IPS DF 6.9 (cell line): ENCODE data around the gene CFAP410.

ENCODE experiments used
- DNase-seq: peaks from one replicate; pipeline ENCODE4 v3.0.0-alpha.2; 2013; ENCODE audit warnings: low read depth, low spot score
- H3K27ac ChIP-seq: one replicate; pipeline ENCODE4 v1.5.1; 2013; ENCODE audit warnings: low read length, control low read depth
- H3K27me3 ChIP-seq: 2 replicates; pipeline ENCODE4 v1.6.1; 2013; ENCODE audit warnings: mild to moderate bottlenecking, low read length; ENCODE audit not compliant: control insufficient read depth, insufficient read depth
- H3K36me3 ChIP-seq: 2 replicates; pipeline ENCODE4 v1.6.1; 2013; ENCODE audit warnings: low read length; ENCODE audit not compliant: control insufficient read depth, insufficient read depth
- H3K4me1 ChIP-seq: 2 replicates; pipeline ENCODE4 v1.6.1; 2013; ENCODE audit warnings: low read length; ENCODE audit not compliant: control insufficient read depth, insufficient read depth
- H3K4me3 ChIP-seq: 2 replicates; pipeline ENCODE4 v1.5.1; 2013; ENCODE audit warnings: mild to moderate bottlenecking, low read length
- H3K9me3 ChIP-seq: 2 replicates; pipeline ENCODE4 v1.6.1; 2013; ENCODE audit warnings: low read length, inconsistent platforms; ENCODE audit not compliant: control insufficient read depth, insufficient read depth
- WGBS: extraction: QIAGEN DNeasy Blood & Tissue Kit; methylation state at CpG from one replicate; pipeline ENCODE4 v1.1.7; 2013; ENCODE audit warnings: mixed read lengths, missing lambda C conversion rate; ENCODE audit not compliant: insufficient read length, insufficient coverage; 5-methylcytosine and 5-hydroxymethylcytosine counted together

The CFAP410 gene

GRCh38 chr21:44359396-44359795, 20.2 kb upstream of the CFAP410 start:
- H3K27ac ChIP-seq, result no peak overlapping the region
- H3K36me3 ChIP-seq, result no peaks in the 10 kb centered on the region
- no peaks in the 10 kb centered on the region for H3K4me1 ChIP-seq
- no peak overlapping the region for H3K4me3 ChIP-seq
- WGBS, result no CpG with 5 or more reads among the region's 8 CpGs
- H3K9me3 ChIP-seq, result no peaks in the 10 kb centered on the region
- no peaks in the 10 kb centered on the region for H3K27me3 ChIP-seq
- DNase-seq, result no peak

GRCh38 chr21:44357064-44357837, 18.1 kb upstream of the CFAP410 start:
- WGBS, result no CpG with 5 or more reads among the region's 21 CpGs
- DNase-seq, result no peak
- Histone ChIP-seq H3K27me3 (no peaks in the 10 kb centered on the region), H3K27ac (no peak overlapping the region), H3K4me1 (no peaks in the 10 kb centered on the region), H3K36me3 (no peaks in the 10 kb centered on the region), H3K9me3 (no peaks in the 10 kb centered on the region), H3K4me3 (no peak overlapping the region)

GRCh38 chr21:44356636-44357035, 17.4 kb upstream of the CFAP410 start:
- H3K27me3 ChIP-seq, result no peaks in the 10 kb centered on the region
- no peaks in the 10 kb centered on the region for H3K36me3 ChIP-seq
- H3K4me1 ChIP-seq, result no peaks in the 10 kb centered on the region
- WGBS, result no CpG with 5 or more reads among the region's 6 CpGs
- no peaks in the 10 kb centered on the region for H3K9me3 ChIP-seq
- no peak overlapping the region for H3K27ac ChIP-seq
- H3K4me3 ChIP-seq, result no peak overlapping the region
- no peak for DNase-seq

DNA sequence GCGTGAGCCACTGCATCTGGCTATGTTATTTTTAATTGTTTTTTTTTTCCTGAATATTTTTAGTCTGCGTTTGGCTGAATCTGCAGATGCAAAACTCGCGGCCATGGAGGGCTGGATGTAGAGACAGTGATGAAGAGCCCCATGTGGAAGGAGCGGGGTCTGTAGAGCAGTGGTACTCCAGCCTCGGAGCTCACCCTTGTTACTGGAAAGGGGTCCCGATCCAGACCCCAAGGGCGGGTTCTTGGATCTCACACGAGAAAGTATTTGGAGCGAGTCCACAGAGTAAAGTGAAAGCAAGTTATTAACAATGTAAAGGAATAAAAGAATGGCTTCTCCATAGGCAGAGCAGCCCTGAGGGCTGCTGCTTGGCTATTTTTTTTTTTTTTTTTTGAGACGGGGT, 17.0 kb upstream of the CFAP410 start:
- H3K36me3 ChIP-seq, result no peaks in the 10 kb centered on the region
- H3K9me3 ChIP-seq, result no peaks in the 10 kb centered on the region
- no peak overlapping the region for H3K27ac ChIP-seq
- no peaks in the 10 kb centered on the region for H3K4me1 ChIP-seq
- H3K4me3 ChIP-seq, result no peak overlapping the region
- no CpG with 5 or more reads among the region's 11 CpGs for WGBS
- DNase-seq, result no peak
- H3K27me3 ChIP-seq, result no peaks in the 10 kb centered on the region; the same call in 1 of the 2 replicates

GRCh38 chr21:44354775-44355771, 15.9 kb upstream of the CFAP410 start:
- no CpG with 5 or more reads among the region's 24 CpGs for WGBS
- DNase-seq, result no peak
- Histone ChIP-seq H3K36me3 (no peaks in the 10 kb centered on the region), H3K9me3 (no peaks in the 10 kb centered on the region), H3K4me3 (no peak overlapping the region), H3K4me1 (no peaks in the 10 kb centered on the region), H3K27ac (no peak overlapping the region), H3K27me3 (peaks cover 1% of the 10 kb centered on the region; the same call in 1 of the 2 replicates)

DNA sequence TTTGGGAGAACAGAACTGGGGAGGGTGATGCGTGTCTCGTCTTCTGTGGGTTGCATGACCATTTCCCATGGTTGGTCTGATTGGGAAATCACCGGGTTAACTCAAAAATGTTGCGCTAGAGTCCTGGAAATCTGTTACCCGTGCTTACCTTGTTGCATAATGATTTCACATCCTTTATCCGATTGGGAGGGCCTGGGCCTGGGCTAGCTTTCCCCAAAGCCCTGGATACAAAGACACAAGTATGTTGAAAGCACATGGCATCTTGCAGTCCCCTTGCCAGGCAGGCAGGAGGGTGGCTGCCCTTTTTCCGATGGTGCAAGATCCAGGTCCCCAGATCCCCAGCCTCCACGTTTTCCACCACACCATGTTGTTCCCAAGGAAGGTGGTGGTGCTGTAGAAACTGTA, 14.8 kb upstream of the CFAP410 start:
- H3K4me3 ChIP-seq, result no peak overlapping the region
- no CpG with 5 or more reads among the region's 8 CpGs for WGBS
- no peaks in the 10 kb centered on the region for H3K36me3 ChIP-seq
- DNase-seq, result no peak
- H3K27me3 ChIP-seq, result peaks cover 5% of the 10 kb centered on the region; the same call in 1 of the 2 replicates
- no peaks in the 10 kb centered on the region for H3K4me1 ChIP-seq
- H3K27ac ChIP-seq, result no peak overlapping the region
- H3K9me3 ChIP-seq, result no peaks in the 10 kb centered on the region

DNA sequence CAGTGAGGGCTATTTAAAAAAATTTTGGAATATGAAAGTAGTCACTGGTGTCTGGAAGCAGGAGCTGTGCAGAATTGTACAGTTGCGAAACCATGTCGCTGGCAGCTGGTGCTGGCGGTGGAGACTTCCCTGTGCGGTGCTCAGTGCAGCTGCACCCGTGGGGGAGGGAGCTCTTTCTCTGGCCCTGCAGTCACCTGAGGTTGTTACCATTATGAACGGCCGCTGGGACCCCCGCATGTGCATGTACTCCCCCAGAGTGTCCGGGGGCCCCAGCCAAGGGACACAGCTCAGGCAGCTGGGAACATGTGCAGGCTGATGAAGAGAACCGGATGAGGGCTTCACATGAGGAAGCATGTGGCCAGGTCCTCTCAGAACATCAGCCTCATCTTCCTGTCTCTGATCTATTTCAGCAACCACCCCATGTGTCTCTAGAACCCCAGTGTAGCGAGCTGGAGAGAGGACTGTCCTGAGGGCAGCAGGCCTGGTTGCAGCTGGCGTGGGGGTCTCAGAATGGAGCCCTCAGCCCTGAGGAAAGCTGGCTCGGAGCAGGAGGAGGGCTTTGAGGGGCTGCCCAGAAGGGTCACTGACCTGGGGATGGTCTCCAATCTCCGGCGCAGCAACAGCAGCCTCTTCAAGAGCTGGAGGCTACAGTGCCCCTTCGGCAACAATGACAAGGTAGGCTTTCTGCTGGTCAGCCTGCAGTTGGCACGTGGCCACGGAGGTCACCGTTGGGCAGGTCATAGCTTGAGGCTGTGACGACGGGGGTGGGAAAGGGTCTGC, 14.2 kb upstream of the CFAP410 start, which contains the start of gene TRPM2:
TRPM2 (plus strand) TSS at position 431 of the 780 bp plus-strand sequence; CDS start at position 511, 80 bp downstream.
- no peaks in the 10 kb centered on the region for H3K36me3 ChIP-seq
- no peak within 1 kb of the TSS for H3K4me3 ChIP-seq
- H3K27me3 ChIP-seq, result peaks cover 5% of the 10 kb centered on the region; the same call in 1 of the 2 replicates
- DNase-seq, result no peak
- no peaks in the 10 kb centered on the region for H3K4me1 ChIP-seq
- no peaks in the 10 kb centered on the region for H3K9me3 ChIP-seq
- WGBS, result no CpG with 5 or more reads among the region's 21 CpGs
- H3K27ac ChIP-seq, result no peak within 1 kb of the TSS

- no peaks in the 10 kb centered on the region for H3K4me1 ChIP-seq
- no peak overlapping the region for H3K4me3 ChIP-seq
- no CpG with 5 or more reads among the region's 17 CpGs for WGBS
- no peaks in the 10 kb centered on the region for H3K36me3 ChIP-seq
- no peak for DNase-seq
- H3K27ac ChIP-seq, result no peak overlapping the region
- H3K9me3 ChIP-seq, result no peaks in the 10 kb centered on the region
- H3K27me3 ChIP-seq, result peaks cover 5% of the 10 kb centered on the region; the same call in 1 of the 2 replicates
These were observed 13.2 kb upstream of the CFAP410 start for GRCh38 chr21:44352253-44352860.

DNA sequence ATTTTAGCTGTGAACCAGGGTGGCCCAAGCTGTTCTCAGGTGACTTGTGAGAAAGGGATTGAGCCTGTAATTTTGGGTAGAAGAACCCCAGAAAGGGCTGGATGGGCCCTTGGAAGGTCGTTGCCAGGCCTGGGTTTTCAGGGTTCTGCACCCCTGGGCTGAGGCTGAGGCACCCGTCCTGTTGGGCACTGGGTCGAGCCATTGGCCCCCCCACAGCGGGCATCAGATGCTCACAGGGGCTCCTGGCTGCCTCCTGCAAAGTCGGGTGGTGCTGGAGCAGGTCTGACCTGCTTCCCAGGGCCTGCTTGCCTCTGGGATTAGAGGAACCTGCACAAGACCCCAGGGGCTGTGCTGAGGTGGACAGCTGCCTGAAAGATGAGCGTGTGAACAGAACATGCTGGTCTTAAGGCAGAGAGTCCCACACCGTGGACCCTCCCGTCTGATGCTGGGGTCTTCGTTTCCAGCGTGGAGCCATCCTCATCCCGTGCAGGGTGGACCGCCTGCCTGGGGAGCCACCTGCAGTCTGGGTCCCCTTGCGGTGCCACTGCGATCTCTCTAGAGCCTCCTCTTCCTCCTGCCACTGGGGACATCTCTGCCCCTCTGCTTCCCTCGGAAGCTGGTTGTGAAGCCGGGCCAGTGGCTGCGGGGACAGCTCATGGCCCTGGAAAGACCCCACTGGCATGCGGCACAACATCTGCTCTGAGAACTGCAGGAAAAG, 12.5 kb upstream of the CFAP410 start:
- Histone ChIP-seq H3K9me3 (no peaks in the 10 kb centered on the region), H3K4me3 (no peak overlapping the region), H3K27ac (no peak overlapping the region), H3K27me3 (peaks cover 5% of the 10 kb centered on the region; the same call in 1 of the 2 replicates), H3K36me3 (no peaks in the 10 kb centered on the region), H3K4me1 (no peaks in the 10 kb centered on the region)
- no CpG with 5 or more reads among the region's 18 CpGs for WGBS
- DNase-seq, result no peak
